Sigmoid colon (tissue), 7 donors: ENCODE data around the gene CDC42BPA. TPM values are rescaled to one million over a fixed set of nuclear protein-coding genes. Genes with fewer than 3 reads are reported as not detected.

Experiments used
- DNase-seq: peaks from one replicate; pipeline ENCODE4 v3.0.0-alpha.2; 2019
- H3K27ac ChIP-seq, 4 donors: fragments of 200-600 bp; sonication (generic); one replicate each; pipeline ENCODE4 v1.5.1; 2016 to 2019; ENCODE audit warnings: mild to moderate bottlenecking in 1 of 4
- H3K27me3 ChIP-seq, 3 donors: fragments of 200-600 bp; sonication (generic); one replicate each; pipeline ENCODE4 v1.5.1; 2019; ENCODE audit warnings: mild to moderate bottlenecking in 1 of 3
- H3K36me3 ChIP-seq, 4 donors: fragments of 200-600 bp; sonication (generic); one replicate each; pipeline ENCODE4 v1.5.1; 2016 to 2019
- H3K4me1 ChIP-seq, 4 donors: fragments of 200-600 bp; sonication (generic); one replicate each; pipeline ENCODE4 v1.5.1; 2017 to 2019
- H3K4me3 ChIP-seq, 4 donors: fragments of 200-600 bp; sonication (generic); one replicate each; pipeline ENCODE4 v1.5.1; 2017 to 2019; ENCODE audit warnings: mild to moderate bottlenecking in 2 of 4, moderate library complexity in 1 of 4
- H3K9me3 ChIP-seq, 4 donors: fragments of 200-600 bp in 3 of 4; sonication (generic) in 3 of 4; one replicate each; pipeline versions ENCODE4 v1.5.1 to v1.6.1; 2013 to 2019
- EP300 ChIP-seq, 4 donors: sonication (generic); formaldehyde crosslinking; IDR thresholded peaks; one replicate each; pipeline ENCODE4 v1.6.1; 2017; ENCODE audit warnings: antibody characterized with exemption in 4 of 4
- POLR2A ChIP-seq, 2 donors: fragments of 450-650 bp; IDR thresholded peaks; one replicate each; pipeline ENCODE4 v1.6.1; 2016; ENCODE audit warnings: antibody characterized with exemption in 2 of 2, mild to moderate bottlenecking in 2 of 2, moderate library complexity in 2 of 2
- POLR2AphosphoS5 ChIP-seq, 4 donors: sonication (generic); formaldehyde crosslinking; IDR thresholded peaks; one replicate each; pipeline ENCODE4 v1.6.1; 2017; ENCODE audit warnings: antibody characterized with exemption in 4 of 4
- WGBS, 2 donors: extraction: QIAGEN DNeasy Blood & Tissue Kit; methylation state at CpG; one replicate each; pipeline ENCODE4 v1.1.7; 2013; 5-methylcytosine and 5-hydroxymethylcytosine counted together
- intact Hi-C: fragments of 100-400 bp; cut with DNase I; formaldehyde crosslinking; loops from one replicate; pipeline ENCODE4 v1.15.1; 2023
- polyA plus RNA-seq, 3 donors: library from polyadenylated mRNA; stranded (reverse); fragments of 200-250 nt; gene quantifications; one replicate each; pipeline ENCODE4 v1.2.3, GENCODE V29; 2013
- total RNA-seq, 4 donors: library from RNA; depleted of rRNA; stranded (reverse); fragments of >200 nt; gene quantifications; one replicate each; pipeline ENCODE4 v1.1.0, GENCODE V29; 2016
- TF ChIP-seq, protein P1 (sequence below), 4 experiments: fragments of 450-650 bp in 3 of 4; fragments of 200-600 bp in 1 of 4; IDR thresholded peaks; one replicate each; pipeline ENCODE4 v1.5.1; 2016 to 2019; ENCODE audit warnings: antibody characterized with exemption in 4 of 4, mild to moderate bottlenecking in 3 of 4, moderate library complexity in 2 of 4
- donor health status: healthy with polysubstance abuse.
- donor health status: Bipolar disorder and iron deficiency.
- donor health status: healthy.

CDC42BPA gene
- total and polyA plus RNA-seq, 7 donors, result 8.4 to 93.6 (median 60.8) TPM

DNA sequence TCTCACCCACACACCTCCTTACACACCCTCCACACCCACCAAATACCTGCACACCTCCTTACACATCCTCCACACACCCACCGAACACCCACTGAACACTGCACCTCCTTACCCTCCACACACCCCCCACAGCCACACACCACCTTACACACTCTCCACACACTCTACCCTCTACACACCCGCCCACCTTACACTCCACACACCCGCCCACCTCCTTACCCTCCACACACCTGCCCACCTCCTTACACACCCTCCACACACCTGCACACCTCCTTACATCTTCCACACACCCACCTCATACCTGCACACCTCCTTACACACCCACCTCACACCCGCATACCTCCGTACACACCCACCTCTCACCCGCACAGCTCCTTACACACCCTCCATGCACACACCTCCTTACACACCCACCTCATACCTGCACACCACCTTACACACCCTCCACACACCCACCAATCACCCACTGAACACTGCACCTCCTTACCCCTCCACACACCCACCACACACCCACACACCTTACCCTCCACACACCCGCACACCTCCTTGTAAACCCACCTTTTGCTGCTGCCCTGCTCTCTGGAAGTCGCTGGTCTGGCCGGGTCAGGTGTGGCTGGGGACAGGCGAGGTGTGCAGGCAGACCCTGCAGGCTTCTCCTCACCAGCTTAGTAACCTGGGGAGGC lies 339.7 kb downstream of the CDC42BPA start:
- Histone ChIP-seq H3K9me3 (no peaks in the 10 kb centered on the region), H3K4me3 (no peak overlapping the region), H3K27me3 (no peaks in the 10 kb centered on the region), H3K27ac (no peak overlapping the region), H3K36me3 (peaks cover 19 to 63% (median 35%) of the 10 kb centered on the region in 4 donors), H3K4me1 (peaks cover 0 to 27% (median 23%) of the 10 kb centered on the region in 4 donors)
- TF ChIP-seq POLR2A (IDR thresholded peaks at IDR 0.05) (no peak), POLR2AphosphoS5 (IDR thresholded peaks at IDR 0.05) (no peak), EP300 (IDR thresholded peaks at IDR 0.05) (no peak)
- intact Hi-C loops, result loop anchor here (10.0 kb wide), 2 partner anchors 336 to 344 kb away; partner anchors contain the start of gene CDC42BPA
- peak; percentile 51 for DNase-seq
- 92 to 93% methylated on average over 5 to 10 of the region's 10 CpGs for WGBS, 2 donors

DNA sequence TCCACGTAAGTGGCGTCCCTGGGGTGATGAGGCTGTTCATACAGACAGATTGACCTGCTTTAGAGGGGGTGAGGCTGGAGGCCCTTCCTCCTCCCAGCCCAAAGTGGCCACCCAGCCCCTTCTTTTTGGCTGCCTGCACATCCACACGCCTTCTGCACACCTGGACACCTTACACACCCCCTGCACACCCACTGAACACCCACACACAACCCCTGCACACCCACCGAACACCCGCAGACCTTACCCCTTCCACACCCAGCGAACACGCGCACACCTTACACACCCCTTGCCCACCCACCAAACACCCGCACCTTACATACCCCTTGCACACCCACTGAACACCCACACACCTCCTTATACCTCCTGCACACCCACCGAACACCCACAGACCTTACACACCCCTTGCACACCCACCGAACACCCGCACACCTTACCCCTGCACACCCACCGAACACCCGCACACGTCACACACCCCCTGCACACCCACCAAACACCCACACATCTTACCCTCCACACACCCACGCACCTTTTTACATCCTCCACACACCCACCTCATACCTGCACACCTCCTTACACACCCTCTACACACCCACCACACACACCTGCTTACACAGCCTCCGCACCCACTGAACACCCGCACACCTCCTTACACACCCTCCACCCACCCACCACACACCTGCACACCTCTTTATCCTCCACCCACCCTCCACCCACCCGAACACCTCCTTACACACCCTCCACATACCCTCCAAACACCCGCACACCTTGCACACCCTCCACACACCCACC lies 340.5 kb downstream of the CDC42BPA start:
- H3K4me3 ChIP-seq, result no peak overlapping the region
- TF ChIP-seq POLR2A (IDR thresholded peaks at IDR 0.05), result no peak
- TF ChIP-seq EP300 (IDR thresholded peaks at IDR 0.05), result no peak
- TF ChIP-seq, protein P1, sequence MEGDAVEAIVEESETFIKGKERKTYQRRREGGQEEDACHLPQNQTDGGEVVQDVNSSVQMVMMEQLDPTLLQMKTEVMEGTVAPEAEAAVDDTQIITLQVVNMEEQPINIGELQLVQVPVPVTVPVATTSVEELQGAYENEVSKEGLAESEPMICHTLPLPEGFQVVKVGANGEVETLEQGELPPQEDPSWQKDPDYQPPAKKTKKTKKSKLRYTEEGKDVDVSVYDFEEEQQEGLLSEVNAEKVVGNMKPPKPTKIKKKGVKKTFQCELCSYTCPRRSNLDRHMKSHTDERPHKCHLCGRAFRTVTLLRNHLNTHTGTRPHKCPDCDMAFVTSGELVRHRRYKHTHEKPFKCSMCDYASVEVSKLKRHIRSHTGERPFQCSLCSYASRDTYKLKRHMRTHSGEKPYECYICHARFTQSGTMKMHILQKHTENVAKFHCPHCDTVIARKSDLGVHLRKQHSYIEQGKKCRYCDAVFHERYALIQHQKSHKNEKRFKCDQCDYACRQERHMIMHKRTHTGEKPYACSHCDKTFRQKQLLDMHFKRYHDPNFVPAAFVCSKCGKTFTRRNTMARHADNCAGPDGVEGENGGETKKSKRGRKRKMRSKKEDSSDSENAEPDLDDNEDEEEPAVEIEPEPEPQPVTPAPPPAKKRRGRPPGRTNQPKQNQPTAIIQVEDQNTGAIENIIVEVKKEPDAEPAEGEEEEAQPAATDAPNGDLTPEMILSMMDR (IDR thresholded peaks at IDR 0.05), result no peak
- TF ChIP-seq POLR2AphosphoS5 (IDR thresholded peaks at IDR 0.05), result no peak
- H3K4me1 ChIP-seq, result peaks cover 0 to 34% (median 31%) of the 10 kb centered on the region in 4 donors
- intact Hi-C loops, result loop anchor here (10.0 kb wide), 2 partner anchors 337 to 343 kb away; partner anchors contain the start of gene CDC42BPA
- H3K27ac ChIP-seq, result no peak overlapping the region
- no peak for DNase-seq
- peaks cover 12 to 56% (median 28%) of the 10 kb centered on the region in 4 donors for H3K36me3 ChIP-seq
- no peaks in the 10 kb centered on the region for H3K27me3 ChIP-seq
- WGBS, 2 donors, result 90 to 93% methylated on average over 20 of the region's 20 CpGs
- H3K9me3 ChIP-seq, result no peaks in the 10 kb centered on the region

DNA sequence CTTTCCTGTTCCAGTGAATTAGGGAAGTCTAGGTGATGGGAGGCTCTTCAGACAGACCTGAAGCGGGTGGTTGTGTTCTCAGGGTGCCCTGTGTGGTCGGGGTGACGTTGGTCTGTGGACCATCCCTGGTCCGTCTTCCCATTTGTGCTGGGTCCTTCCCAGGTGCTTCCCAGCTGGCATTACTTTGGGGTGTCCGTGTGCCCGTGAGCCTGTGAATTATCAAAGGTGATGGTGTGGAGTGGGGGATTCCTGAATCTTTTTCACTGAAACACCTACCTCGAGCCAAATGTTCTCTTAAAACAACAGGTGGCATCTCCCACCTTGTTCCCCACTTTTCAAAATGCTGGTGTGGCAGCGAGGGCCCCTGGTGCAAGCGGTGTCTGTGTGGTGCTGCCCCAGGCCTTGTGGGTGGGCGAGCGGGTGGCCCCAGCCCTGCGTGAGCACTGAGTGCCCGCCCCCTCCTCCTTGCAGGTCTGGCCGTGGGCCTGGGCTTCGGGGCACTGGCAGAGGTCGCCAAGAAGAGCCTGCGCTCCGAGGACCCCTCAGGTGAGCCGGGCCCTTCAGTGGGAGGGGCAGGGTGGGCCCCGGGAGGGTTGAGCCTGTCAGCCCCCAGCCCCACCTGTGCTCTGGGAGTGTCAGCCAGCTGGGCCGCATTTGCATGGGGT lies 341.2 kb downstream of the CDC42BPA start:
- TF ChIP-seq POLR2A (IDR thresholded peaks at IDR 0.05) (no peak), EP300 (IDR thresholded peaks at IDR 0.05) (no peak), POLR2AphosphoS5 (IDR thresholded peaks at IDR 0.05) (no peak)
- TF ChIP-seq, protein P1 (IDR thresholded peaks at IDR 0.05), result no peak
- DNase-seq, result peak; percentile 63
- H3K9me3 ChIP-seq, result no peaks in the 10 kb centered on the region
- no peak overlapping the region for H3K4me3 ChIP-seq
- H3K27me3 ChIP-seq, result no peaks in the 10 kb centered on the region
- H3K27ac ChIP-seq, result no peak overlapping the region
- H3K4me1 ChIP-seq, result peaks cover 0 to 41% (median 37%) of the 10 kb centered on the region in 4 donors
- WGBS, 2 donors, result 92% methylated on average over 21 of the region's 21 CpGs
- peaks cover 4 to 48% (median 21%) of the 10 kb centered on the region in 4 donors for H3K36me3 ChIP-seq
- intact Hi-C loops, result loop anchor here (10.0 kb wide), 2 partner anchors 338 to 342 kb away; partner anchors contain the start of gene CDC42BPA

DNA sequence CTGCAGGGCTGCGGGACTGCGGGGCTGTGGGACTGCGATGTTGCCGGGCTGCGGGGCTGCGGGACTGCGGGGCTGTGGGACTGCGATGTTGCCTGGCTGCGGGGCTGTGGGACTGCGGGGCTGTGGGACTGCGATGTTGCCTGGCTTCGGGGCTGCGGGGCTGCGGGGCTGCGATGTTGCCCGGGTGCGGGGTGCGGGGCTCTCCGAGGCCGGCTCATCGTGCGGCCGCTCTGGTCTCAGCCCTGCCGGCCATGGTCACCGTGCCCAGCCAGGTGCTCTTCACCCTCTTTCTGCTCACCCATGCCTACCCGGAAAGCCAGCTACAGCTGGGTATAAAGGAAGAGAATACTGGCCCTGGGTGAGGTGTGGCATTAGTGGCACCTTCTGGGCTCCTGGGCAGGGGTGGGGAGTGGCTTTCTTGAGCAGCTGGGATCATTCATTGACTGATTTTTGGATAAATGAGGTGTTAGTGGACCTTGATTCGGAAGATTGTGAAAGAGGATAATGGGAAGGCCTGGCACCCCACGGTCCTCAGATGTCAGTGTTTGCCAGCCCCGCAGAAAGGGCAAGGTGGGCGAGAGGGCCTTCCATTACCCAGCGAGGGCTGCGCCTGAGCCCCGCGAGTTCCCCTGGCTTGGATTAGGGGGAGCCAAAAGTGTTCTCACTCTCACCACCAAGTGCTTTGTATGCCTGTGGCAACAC lies 341.9 kb downstream of the CDC42BPA start:
- 96 to 97% methylated on average over 34 of the region's 34 CpGs for WGBS, 2 donors
- H3K9me3 ChIP-seq, result no peaks in the 10 kb centered on the region
- no peaks in the 10 kb centered on the region for H3K27me3 ChIP-seq
- peaks cover 0 to 42% (median 38%) of the 10 kb centered on the region in 4 donors for H3K4me1 ChIP-seq
- DNase-seq, result peak; percentile 51
- no peak overlapping the region for H3K4me3 ChIP-seq
- intact Hi-C loops, result loop anchor here (10.0 kb wide), 2 partner anchors 338 to 342 kb away; partner anchors contain the start of gene CDC42BPA
- no peak for TF ChIP-seq EP300 (IDR thresholded peaks at IDR 0.05)
- TF ChIP-seq POLR2AphosphoS5 (IDR thresholded peaks at IDR 0.05), result no peak
- TF ChIP-seq POLR2A (IDR thresholded peaks at IDR 0.05), result no peak
- TF ChIP-seq, protein P1 (IDR thresholded peaks at IDR 0.05), result no peak
- H3K27ac ChIP-seq, result no peak overlapping the region
- H3K36me3 ChIP-seq, result peaks cover 0 to 42% (median 19%) of the 10 kb centered on the region in 4 donors
